ENCODE results near the gene NFYC. TPM values are rescaled to one million over a fixed set of nuclear protein-coding genes. Genes with fewer than 3 reads are reported as not detected.

Gene NFYC
- total RNA-seq, 1 experiment from 2014 or later, result 25.6 TPM

GRCh38 chr1:40784771-40785151 lies 93.3 kb downstream of the NFYC start:
- in situ Hi-C loops (cut with HindIII; ENCODE audit: low pct_unique_long_range_greater_than_20kb, low sequenced_read_pairs), result no loop called here
- no peak for DNase-seq (ENCODE audit: low read depth)

- no peak for DNase-seq (ENCODE audit: low read depth)
- in situ Hi-C loops (cut with HindIII; ENCODE audit: low pct_unique_long_range_greater_than_20kb, low sequenced_read_pairs), result no loop called here
Measured at GRCh38 chr1:40785446-40785845, 93.9 kb downstream of the NFYC start.

- DNase-seq (ENCODE audit: low read depth), result no peak
- in situ Hi-C loops (cut with HindIII; ENCODE audit: low pct_unique_long_range_greater_than_20kb, low sequenced_read_pairs), result no loop called here
Measured at GRCh38 chr1:40786171-40786994, 94.9 kb downstream of the NFYC start.

GRCh38 chr1:40786995-40787705 lies 95.6 kb downstream of the NFYC start:
- DNase-seq (ENCODE audit: low read depth), result no peak
- in situ Hi-C loops (cut with HindIII; ENCODE audit: low pct_unique_long_range_greater_than_20kb, low sequenced_read_pairs), result no loop called here

GRCh38 chr1:40787737-40788560 lies 96.4 kb downstream of the NFYC start:
- no peak for DNase-seq (ENCODE audit: low read depth)
- in situ Hi-C loops (cut with HindIII; ENCODE audit: low pct_unique_long_range_greater_than_20kb, low sequenced_read_pairs), result no loop called here

- DNase-seq (ENCODE audit: low read depth), result no peak
- in situ Hi-C loops (cut with HindIII; ENCODE audit: low pct_unique_long_range_greater_than_20kb, low sequenced_read_pairs), result no loop called here
Measured at GRCh38 chr1:40788561-40789341, 97.2 kb downstream of the NFYC start.

GRCh38 chr1:40789342-40789598 lies 97.8 kb downstream of the NFYC start:
- in situ Hi-C loops (cut with HindIII; ENCODE audit: low pct_unique_long_range_greater_than_20kb, low sequenced_read_pairs), result no loop called here
- DNase-seq (ENCODE audit: low read depth), result no peak

GRCh38 chr1:40789661-40790430 lies 98.3 kb downstream of the NFYC start:
- in situ Hi-C loops (cut with HindIII; ENCODE audit: low pct_unique_long_range_greater_than_20kb, low sequenced_read_pairs), result no loop called here
- DNase-seq (ENCODE audit: low read depth), result no peak

GRCh38 chr1:40792036-40792435 lies 100.5 kb downstream of the NFYC start:
- in situ Hi-C loops (cut with HindIII; ENCODE audit: low pct_unique_long_range_greater_than_20kb, low sequenced_read_pairs), result no loop called here

GRCh38 chr1:40793617-40794016 lies 102.1 kb downstream of the NFYC start:
- in situ Hi-C loops (cut with HindIII; ENCODE audit: low pct_unique_long_range_greater_than_20kb, low sequenced_read_pairs), result no loop called here
- DNase-seq (ENCODE audit: low read depth), result no peak

More at GRCh38 chr1:40792036-40792435, 100.5 kb downstream of the NFYC start:
- no peak for DNase-seq (ENCODE audit: low read depth)

GRCh38 chr1:40794048-40794447 lies 102.5 kb downstream of the NFYC start:
- in situ Hi-C loops (cut with HindIII; ENCODE audit: low pct_unique_long_range_greater_than_20kb, low sequenced_read_pairs), result no loop called here
- DNase-seq (ENCODE audit: low read depth), result no peak

GRCh38 chr1:40794974-40795715 lies 103.6 kb downstream of the NFYC start:
- in situ Hi-C loops (cut with HindIII; ENCODE audit: low pct_unique_long_range_greater_than_20kb, low sequenced_read_pairs), result no loop called here
- no peak for DNase-seq (ENCODE audit: low read depth)

- in situ Hi-C loops (cut with HindIII; ENCODE audit: low pct_unique_long_range_greater_than_20kb, low sequenced_read_pairs), result no loop called here
- no peak for DNase-seq (ENCODE audit: low read depth)
Measured at GRCh38 chr1:40795811-40796586, 104.5 kb downstream of the NFYC start.

- DNase-seq (ENCODE audit: low read depth), result no peak
- in situ Hi-C loops (cut with HindIII; ENCODE audit: low pct_unique_long_range_greater_than_20kb, low sequenced_read_pairs), result no loop called here
Measured at GRCh38 chr1:40796939-40797667, 105.6 kb downstream of the NFYC start.

- DNase-seq (ENCODE audit: low read depth), result no peak
- in situ Hi-C loops (cut with HindIII; ENCODE audit: low pct_unique_long_range_greater_than_20kb, low sequenced_read_pairs), result no loop called here
Measured at GRCh38 chr1:40797668-40798010, 106.1 kb downstream of the NFYC start.

Measured in Caki2 (cell line).